Measurements from ENCODE around the gene UBN1. TPM values are rescaled to one million over a fixed set of nuclear protein-coding genes. Genes with fewer than 3 reads are reported as not detected.

The UBN1 gene
- total and polyA plus RNA-seq, 2 of the 13 experiments (the other 11 are each of a cell fraction or from before 2014, with no cell fraction given), result 10.6 to 23.5 TPM

- POLR2A ChIA-PET, result no interaction called here
- CTCF ChIA-PET (ENCODE audit: low intra/inter-chr PET ratio, low total read pairs), result no interaction called here
Measured at GRCh38 chr16:4898811-4899473, 51.7 kb downstream of the UBN1 start.

More at GRCh38 chr16:4898811-4899473, 51.7 kb downstream of the UBN1 start:
- 95% methylated on average over 16 of the region's 28 CpGs for whole genome bisulfite sequencing (ENCODE audit: low lambda C conversion rate)
- Histone ChIP-seq H2AFZ (ENCODE audit: low read length) (no peak overlapping the region), H3K36me3 (replicated peaks in 1 of 2; ENCODE audit: control insufficient read depth in 1 of 2, insufficient read depth in 2 of 2, low read length in 2 of 2) (no peaks in the 10 kb centered on the region; a peak in 1 of 5 replicates), H3K79me2 (ENCODE audit: insufficient read depth, low read length) (no peaks in the 10 kb centered on the region), H3K4me3 (replicated peaks in 1 of 3; ENCODE audit: insufficient read depth in 1 of 3, low read depth in 2 of 3, low read length in 3 of 3) (no peak overlapping the region), H3K9me3 (ENCODE audit: low read length) (no peaks in the 10 kb centered on the region), H3K27me3 (ENCODE audit: control insufficient read depth in 1 of 2, insufficient read depth in 2 of 2, low read length in 2 of 2) (no peaks in the 10 kb centered on the region), H3K4me1 (ENCODE audit: insufficient read depth, low read length) (no peaks in the 10 kb centered on the region), H3K9ac (ENCODE audit: insufficient read depth, low read depth, low read length) (no peak overlapping the region), H3K27ac (ENCODE audit: extremely low read length, insufficient read depth, low read length) (no peak overlapping the region), H4K20me1 (ENCODE audit: insufficient read depth, low read length) (no peaks in the 10 kb centered on the region), H3K4me2 (ENCODE audit: low read depth, low read length) (no peak overlapping the region)
- no peak for FAIRE-seq
- TF ChIP-seq MXI1 (IDR thresholded peaks at IDR 0.05; ENCODE audit: borderline replicate concordance, low read depth, low read length), result no peak
- TF ChIP-seq PRMT3 (CRISPR knock-in tag; IDR thresholded peaks at IDR 0.05; ENCODE audit: borderline replicate concordance, low read depth), result no peak
- no peak for TF ChIP-seq ARID2 (CRISPR knock-in tag; IDR thresholded peaks at IDR 0.05; ENCODE audit: borderline replicate concordance)
- no peak for TF ChIP-seq ZNF724P (CRISPR knock-in tag; IDR thresholded peaks at IDR 0.05; ENCODE audit: borderline replicate concordance)
- TF ChIP-seq ZEB1 (IDR thresholded peaks at IDR 0.05; ENCODE audit: insufficient replicate concordance, low read depth), result no peak
- TF ChIP-seq AGO2 (optimal IDR thresholded peaks at IDR 0.05; ENCODE audit: low read depth, low read length), result peak; percentile 38
- TF ChIP-seq AFF4 (CRISPR knock-in tag; IDR thresholded peaks at IDR 0.05), result no peak
- no peak for DNase-seq (ENCODE audit: low spot score)
- no peak for ATAC-seq
- in situ Hi-C loops (cut with HindIII; ENCODE audit: extremely low pct_ligation_motif_present, low pct_unique_long_range_greater_than_20kb) (no loop called here), intact Hi-C loops (cut with micrococcal nuclease; ENCODE audit: unreplicated experiment) (no loop called here)
- BruUV-seq (replicated peaks), result no TSS peak

All from HepG2 (cell line).